Activated CD4-positive, alpha-beta T cell treated with anti-CD3 and anti-CD28 coated beads, Interleukin-2, amount 50 U/mL, for 24 hours (primary cell): ENCODE measurements around the gene OR10H3.
"Not testable (repeated sequence)": the region's sequence is repeated elsewhere in the genome, so short reads cannot be mapped to it uniquely, and the experiment has no call there.

ENCODE experiments used
- DNase-seq, 2 donors: peaks; one replicate each; pipeline ENCODE4 v3.0.0-alpha.2; 2020; ENCODE audit warnings: low read depth in 1 of 2, low spot score in 1 of 2

OR10H3 gene

DNA sequence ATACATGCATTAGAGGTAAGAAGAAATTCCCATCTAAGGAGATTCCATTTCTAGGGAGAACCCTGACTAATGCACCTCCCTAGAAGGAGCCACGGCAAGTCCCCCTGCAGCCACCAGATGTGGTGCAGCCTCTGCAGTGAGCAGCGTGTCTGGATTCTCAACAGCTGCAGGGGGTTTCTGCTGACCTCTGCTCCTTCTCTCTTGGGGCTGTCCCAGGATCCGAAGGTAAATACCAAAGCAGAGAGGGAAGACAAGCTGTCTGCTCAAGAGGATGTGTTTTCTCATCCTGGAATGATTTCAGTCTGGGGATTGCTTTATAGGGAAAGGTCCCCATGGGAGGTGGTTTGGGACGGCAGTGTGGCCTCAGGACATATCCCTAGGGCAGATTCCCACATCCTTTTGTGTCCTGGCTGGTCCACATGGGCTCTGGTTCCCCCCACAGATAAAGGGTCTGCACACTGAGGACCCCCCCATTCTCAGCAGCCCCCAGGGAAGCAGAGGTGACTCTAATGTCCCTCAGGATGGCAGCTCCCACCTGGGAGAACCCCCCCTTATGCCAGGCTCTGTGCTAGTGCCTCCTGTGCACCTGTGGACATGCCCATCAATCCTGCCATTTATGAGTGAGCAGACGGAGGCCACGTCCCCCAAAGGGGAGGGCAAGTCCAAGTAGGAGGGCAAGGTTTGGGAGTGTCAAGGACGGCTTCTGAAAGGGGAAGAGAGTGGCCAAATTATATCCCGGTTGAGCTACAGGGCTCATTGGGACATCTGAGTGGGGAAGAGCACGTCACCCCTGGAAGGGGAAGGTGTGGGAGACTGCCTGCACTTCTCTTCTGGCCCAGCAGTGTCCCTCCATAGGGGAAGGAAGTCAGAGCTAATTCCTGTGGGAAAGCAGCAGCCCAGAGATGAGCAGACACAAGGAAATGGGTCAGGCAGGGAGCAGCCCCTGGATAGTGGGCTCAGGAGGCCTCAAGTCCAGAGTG lies 39.5 kb downstream of the OR10H3 start:
- no peak for DNase-seq

DNA sequence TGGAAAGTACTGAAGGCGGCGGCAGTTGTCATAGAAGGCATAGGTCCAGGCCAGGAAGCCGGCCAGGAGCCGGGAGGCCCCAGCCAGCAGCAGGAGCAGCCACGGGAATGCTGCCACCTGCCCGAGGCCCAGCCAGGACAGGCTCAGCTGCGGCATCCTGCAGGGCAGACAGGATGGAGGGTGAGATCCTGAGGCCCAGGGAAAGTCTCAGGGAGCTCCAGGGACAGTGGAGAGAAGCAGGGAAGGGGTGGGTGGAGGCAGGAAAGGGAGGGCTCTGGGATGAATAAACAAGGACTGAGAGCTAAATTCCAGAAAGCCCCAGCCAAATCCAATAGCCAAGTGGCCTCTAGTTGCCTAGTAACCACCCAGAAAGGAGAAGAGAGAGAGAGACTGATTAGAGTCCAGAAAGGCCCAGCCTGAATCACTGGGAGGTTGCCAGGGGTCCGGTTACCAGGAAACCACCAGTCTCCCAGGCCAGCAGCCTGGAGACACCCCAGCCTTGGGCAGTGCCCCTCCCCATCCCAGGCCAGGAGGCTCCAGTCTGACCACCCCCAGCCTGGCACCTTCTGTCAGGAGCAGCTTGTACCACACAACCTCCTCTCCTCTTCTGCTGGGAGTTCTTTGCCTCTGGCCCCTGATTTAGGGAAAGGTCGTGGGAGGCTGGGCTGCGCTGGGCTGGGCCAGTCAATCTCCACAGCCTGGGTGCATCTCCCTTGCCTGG lies 42.1 kb downstream of the OR10H3 start:
- DNase-seq, result no peak

DNA sequence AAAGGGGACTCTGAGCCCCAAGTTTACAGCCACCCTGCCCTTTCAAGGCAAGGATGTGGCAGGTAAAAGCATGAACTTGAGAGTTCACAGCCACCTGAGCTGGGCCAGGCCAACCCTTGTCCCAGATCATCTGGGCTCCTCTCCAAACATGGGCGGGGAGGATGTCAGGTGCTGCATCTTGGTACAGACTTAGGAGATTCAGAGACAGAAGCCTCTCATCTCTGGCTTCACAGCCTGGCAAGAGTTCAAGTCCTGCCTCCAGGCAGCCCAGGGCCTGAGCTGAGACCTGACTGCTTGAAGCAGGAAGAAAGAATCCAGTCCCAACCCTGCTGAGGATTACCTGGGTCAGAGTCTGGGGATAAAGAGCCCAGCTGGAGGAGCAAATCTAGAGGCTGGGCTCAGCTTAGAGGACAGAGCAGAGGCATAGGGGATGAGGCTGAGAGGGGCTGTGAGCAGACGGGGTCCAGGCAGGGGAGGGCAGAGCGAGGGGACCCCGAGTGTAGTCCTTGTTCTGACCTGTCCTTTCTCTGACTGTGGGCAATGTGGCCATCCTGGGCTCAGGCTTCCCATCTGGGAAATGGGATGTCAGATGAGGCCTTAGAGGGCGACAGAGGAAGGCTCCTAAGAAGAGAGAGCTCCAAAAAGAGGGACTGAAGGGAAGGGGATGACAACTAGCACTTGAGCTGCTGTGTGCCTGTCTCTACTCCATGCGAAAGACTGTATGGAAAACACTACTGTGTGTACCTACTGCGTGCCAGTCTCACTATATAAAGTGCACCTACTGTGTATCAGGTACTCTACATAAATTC lies 43.0 kb downstream of the OR10H3 start:
- DNase-seq, result no peak

DNA sequence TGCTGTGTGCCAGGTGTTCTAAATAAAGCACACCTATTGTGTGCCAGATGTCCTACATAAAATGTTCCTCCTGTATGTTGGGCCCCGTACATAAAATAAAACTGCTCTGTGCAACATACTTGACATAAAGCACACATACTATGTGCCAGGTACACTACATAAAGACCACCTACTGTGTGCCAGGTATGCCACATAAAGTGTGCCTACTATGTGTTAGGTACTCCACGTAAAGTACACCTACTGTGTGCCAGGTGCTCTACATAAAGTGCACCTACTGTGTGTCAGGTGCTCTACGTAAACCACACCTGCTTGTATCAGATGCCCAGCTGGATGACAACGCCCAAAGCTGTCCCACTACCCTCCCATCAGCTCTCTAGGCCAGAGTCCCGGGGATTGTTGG lies 43.9 kb downstream of the OR10H3 start:
- DNase-seq, result no peak

DNA sequence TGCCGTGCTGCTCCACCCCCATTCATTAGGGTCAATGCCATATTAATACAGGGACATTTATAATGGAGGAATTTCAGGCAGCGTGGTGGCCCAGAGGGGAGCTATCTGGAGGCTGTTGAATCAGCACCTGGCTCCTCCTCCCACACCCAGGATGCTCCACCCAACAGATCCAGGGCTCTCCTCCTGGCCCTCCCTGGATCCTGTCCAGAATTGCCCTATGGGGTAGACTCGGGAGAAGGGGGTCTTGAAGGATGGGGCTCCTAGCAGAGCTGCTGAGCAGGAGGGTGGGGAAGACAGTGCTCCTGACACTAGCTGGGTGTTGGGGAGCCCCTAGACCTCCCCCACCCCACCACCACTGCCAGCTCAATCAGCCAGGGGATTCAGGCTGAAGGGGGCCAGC lies 44.4 kb downstream of the OR10H3 start:
- DNase-seq, result no peak

DNA sequence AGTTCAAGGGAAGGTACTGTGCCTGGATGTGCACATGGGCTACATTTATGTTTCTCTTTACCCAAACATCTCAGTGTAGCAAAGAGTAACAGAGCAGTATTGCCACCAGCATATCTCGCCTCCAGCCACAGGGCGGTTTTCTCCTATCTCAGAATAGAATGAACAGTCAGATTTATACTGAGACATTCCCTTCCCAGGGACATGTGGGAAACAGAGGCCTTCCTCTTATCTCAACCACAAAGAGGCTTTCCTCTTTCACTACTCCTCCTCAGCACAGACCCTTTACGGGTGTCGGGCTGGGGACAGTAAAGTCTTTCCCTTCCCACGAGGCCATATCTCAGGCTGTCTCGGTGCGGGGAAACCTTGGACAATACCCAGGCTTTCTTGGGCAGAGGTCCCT lies 45.1 kb downstream of the OR10H3 start:
- not testable (repeated sequence) for DNase-seq

DNA sequence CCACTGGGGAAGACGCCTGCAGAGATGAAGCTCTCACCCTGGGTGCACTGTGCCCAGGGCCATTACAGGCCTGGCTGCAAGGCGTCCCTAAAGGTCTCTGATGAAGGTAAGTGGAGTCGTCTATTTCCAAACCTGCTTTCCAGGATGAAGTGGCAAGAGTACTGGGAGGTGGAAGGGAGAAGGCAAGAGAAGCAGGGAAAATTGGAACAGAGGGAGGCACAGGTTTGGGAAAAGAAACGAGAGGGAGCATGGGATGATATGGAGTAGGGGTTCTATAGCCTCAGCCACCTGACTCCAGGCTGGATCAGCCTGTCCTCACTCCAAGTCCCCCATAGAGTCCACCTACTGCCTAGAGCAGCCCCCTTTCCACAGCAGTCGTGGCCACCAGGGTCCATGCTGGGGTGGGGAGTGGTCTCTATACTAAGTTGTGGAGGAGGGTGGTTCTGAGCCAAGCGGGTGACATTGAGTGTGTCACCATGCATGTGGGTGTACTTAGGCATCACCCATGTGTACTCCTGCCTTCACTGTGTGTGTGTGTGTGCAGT lies 49.9 kb downstream of the OR10H3 start, which contains the start of gene OR10H5:
OR10H5 (plus strand) TSS at position 51 of the 545 bp plus-strand sequence. CDS start 6,388 bp downstream, outside the sequence.
- DNase-seq, result no peak

DNA sequence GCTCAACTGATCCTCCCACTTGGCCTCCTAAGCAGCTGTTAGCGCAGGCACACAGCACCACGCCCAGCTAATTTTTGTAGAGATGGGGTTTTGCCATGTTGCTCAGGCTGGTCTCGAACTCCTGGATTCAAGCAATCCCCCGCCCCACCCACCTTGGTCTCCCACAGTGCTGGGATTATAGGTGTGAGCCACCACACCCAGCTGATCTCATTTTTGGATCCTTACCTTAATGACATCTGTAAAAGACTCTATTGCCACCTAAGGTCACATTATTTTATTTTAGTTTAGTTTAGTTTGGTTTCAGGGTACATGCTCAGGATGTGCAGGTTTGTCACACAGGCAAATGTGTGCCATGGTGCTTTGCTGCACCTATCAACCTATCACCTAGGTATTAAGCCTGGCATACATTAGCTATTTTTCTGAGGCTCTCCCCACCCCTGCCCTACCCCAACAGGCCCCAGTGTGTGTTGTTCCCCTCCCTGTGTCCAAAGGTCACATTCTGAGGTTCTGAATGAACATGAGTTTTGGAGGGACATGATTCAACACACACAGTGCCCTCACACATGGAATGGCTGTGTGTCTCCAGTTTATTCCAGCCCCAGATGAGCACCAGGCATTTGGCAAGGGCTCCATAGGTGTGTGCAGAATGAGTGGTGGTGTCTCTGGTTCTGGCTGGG lies 50.9 kb downstream of the OR10H3 start:
- no peak for DNase-seq

DNA sequence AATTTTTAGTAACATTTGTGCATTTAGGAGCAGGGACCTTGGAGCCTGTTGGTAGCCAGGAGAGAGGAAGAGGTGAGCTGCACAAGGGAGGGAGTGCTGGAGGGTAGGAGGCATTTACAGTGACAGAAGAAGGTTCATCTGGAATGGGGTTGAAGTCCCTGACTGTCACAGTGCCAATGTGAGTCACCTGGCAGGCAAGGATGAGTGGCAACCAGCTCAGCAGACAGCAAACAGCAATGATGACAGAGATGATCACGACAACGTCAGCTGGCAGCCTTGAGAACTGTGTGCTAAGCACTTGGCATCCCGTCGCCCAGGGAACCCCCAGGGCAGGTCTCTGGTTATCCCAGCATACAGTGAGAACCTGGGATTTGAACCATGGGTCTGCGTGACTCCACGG lies 52.3 kb downstream of the OR10H3 start:
- no peak for DNase-seq
